SK-N-SH (cell line): ENCODE results near the gene EFHC1. TPM values are rescaled to one million over a fixed set of nuclear protein-coding genes. Genes with fewer than 3 reads are reported as not detected.
A peak's percentile ranks its signal among the peaks of the same experiment; 100 is the strongest.

Experiments used
- CTCF ChIA-PET: fragments of 300-600, 350-600 bp; formaldehyde crosslinking; extraction: SDS; loops from one replicate; lab custom pipeline; 2021; lab: Yijun Ruan, JAX
- POLR2A ChIA-PET: fragments of 350-600 bp; sonication (Branson Sonifier 250); formaldehyde crosslinking; extraction: SDS; loops from one replicate; lab custom pipeline; 2020; ENCODE audit warnings: antibody characterized with exemption, inconsistent platforms; lab: Yijun Ruan, JAX
- DNase-seq: peaks from one replicate; pipeline ENCODE4 v3.0.0; 2012
- H2AFZ ChIP-seq: fragments of 200-600 bp; sonication (generic); 2 replicates; pipeline ENCODE4 v1.8.1; 2016; ENCODE audit warnings: antibody characterized with exemption, mild to moderate bottlenecking, low read depth
- H3F3A ChIP-seq: fragments of 200-600 bp; sonication (generic); replicated peaks from 2 replicates; pipeline ENCODE3; 2016; ENCODE audit warnings: antibody characterized with exemption, mild to moderate bottlenecking; ENCODE audit not compliant: insufficient read depth
- H3K27ac ChIP-seq, 2 experiments: fragments of 200-500 bp in 1 of 2; fragments of 200-600 bp in 1 of 2; sonication (Bioruptor generic) in 1 of 2; sonication (generic), shearing (Covaris generic) in 1 of 2; 2 replicates each; pipeline versions ENCODE4 v1.5.1 to v1.6.1; 2014 to 2016; ENCODE audit warnings: low read depth in 2 of 2, inconsistent platforms in 1 of 2, low read length in 1 of 2, mild to moderate bottlenecking in 1 of 2, mixed read lengths in 1 of 2
- H3K27me3 ChIP-seq: fragments of 200-600 bp; sonication (generic), shearing (Covaris generic); 2 replicates; pipeline ENCODE4 v1.6.1; 2016; ENCODE audit warnings: mixed run types; ENCODE audit not compliant: insufficient read depth
- H3K36me3 ChIP-seq, 2 experiments: fragments of 200-500 bp in 1 of 2; fragments of 200-600 bp in 1 of 2; sonication (Bioruptor generic) in 1 of 2; sonication (generic) in 1 of 2; replicated peaks in 1 of 2; 2 replicates each; pipeline versions ENCODE3 to v1.5.1; 2014 to 2016; ENCODE audit warnings: low read length in 1 of 2, mild to moderate bottlenecking in 1 of 2; ENCODE audit not compliant: insufficient read depth in 2 of 2, control insufficient read depth in 1 of 2
- H3K4me1 ChIP-seq, 2 experiments: fragments of 200-500 bp in 1 of 2; fragments of 200-600 bp in 1 of 2; sonication (Bioruptor generic) in 1 of 2; sonication (generic), shearing (Covaris generic) in 1 of 2; 2 replicates each; pipeline versions ENCODE4 v1.5.1 to v1.6.1; 2014 to 2016; ENCODE audit warnings: low read depth in 1 of 2, low read length in 1 of 2, mixed run types in 1 of 2; ENCODE audit not compliant: insufficient read depth in 2 of 2, control insufficient read depth in 1 of 2
- H3K4me2 ChIP-seq: fragments of 200-600 bp; sonication (generic), shearing (Covaris generic); 2 replicates; pipeline ENCODE4 v1.6.1; 2017; ENCODE audit warnings: mixed run types
- H3K4me3 ChIP-seq, 2 experiments: fragments of 200-500 bp in 1 of 2; fragments of 200-600 bp in 1 of 2; sonication (Bioruptor generic) in 1 of 2; sonication (generic), shearing (Covaris generic) in 1 of 2; 2 replicates each; pipeline versions ENCODE4 v1.5.1 to v1.8.1; 2014 to 2016; ENCODE audit warnings: low read depth in 2 of 2, inconsistent platforms in 1 of 2, low read length in 1 of 2, mild to moderate bottlenecking in 1 of 2, mixed read lengths in 1 of 2, moderate library complexity in 1 of 2
- H3K79me2 ChIP-seq: fragments of 200-600 bp; sonication (generic); 2 replicates; pipeline ENCODE4 v1.8.1; 2017; ENCODE audit warnings: mild to moderate bottlenecking; ENCODE audit not compliant: insufficient read depth
- H3K9ac ChIP-seq: fragments of 200-600 bp; sonication (generic); 2 replicates; pipeline ENCODE4 v1.6.1; 2017; ENCODE audit warnings: mixed run types
- H3K9me2 ChIP-seq: fragments of 200-600 bp; sonication (generic); 2 replicates; pipeline ENCODE4 v1.6.1; 2017; ENCODE audit warnings: mixed run types
- H3K9me3 ChIP-seq: fragments of 200-600 bp; sonication (generic); 2 replicates; pipeline ENCODE4 v1.6.1; 2017; ENCODE audit warnings: mixed run types, mild to moderate bottlenecking, moderate library complexity
- H4K20me1 ChIP-seq: fragments of 200-600 bp; sonication (generic); 2 replicates; pipeline ENCODE4 v1.6.1; 2017; ENCODE audit warnings: mild to moderate bottlenecking, mixed run types; ENCODE audit not compliant: insufficient read depth
- CHD2 ChIP-seq: fragments of 150-350 bp; IDR thresholded peaks from 2 replicates; pipeline ENCODE4 v1.6.1; 2018; ENCODE audit warnings: low read length; ENCODE audit not compliant: partially characterized antibody
- ELF1 ChIP-seq: IDR thresholded peaks from 2 replicates; pipeline ENCODE4 v1.4.0; 2012
- EP300 ChIP-seq, 2 experiments: IDR thresholded peaks; 2 replicates each; pipeline versions ENCODE4 v1.4.0 to v1.6.1; 2012; ENCODE audit warnings: borderline replicate concordance in 1 of 2, low read depth in 1 of 2, low read length in 1 of 2
- EZH2phosphoT487 ChIP-seq: fragments of 200-600 bp; sonication (generic); IDR thresholded peaks from 2 replicates; pipeline ENCODE4 v1.6.1; 2017; ENCODE audit warnings: low read depth, mixed run types, mild to moderate bottlenecking, antibody characterized with exemption, moderate library complexity, borderline replicate concordance
- FOSL2 ChIP-seq: IDR thresholded peaks from 2 replicates; pipeline ENCODE4 v1.4.0; 2012; ENCODE audit warnings: low read depth, mild to moderate bottlenecking, moderate library complexity, borderline replicate concordance
- FOXJ3 ChIP-seq: sonication (generic); formaldehyde crosslinking; IDR thresholded peaks from 2 replicates; pipeline ENCODE4 v1.5.1; 2020; ENCODE audit warnings: mild to moderate bottlenecking, missing genetic modification reagents
- FOXM1 ChIP-seq: IDR thresholded peaks from 2 replicates; pipeline ENCODE4 v1.4.0; 2012; ENCODE audit warnings: low read depth, mild to moderate bottlenecking
- GABPA ChIP-seq: IDR thresholded peaks from 2 replicates; pipeline ENCODE4 v1.4.0; 2012; ENCODE audit warnings: low read depth, mild to moderate bottlenecking
- GATA2 ChIP-seq: sonication (generic); formaldehyde crosslinking; IDR thresholded peaks from 2 replicates; pipeline ENCODE4 v1.5.0; 2020; ENCODE audit warnings: mild to moderate bottlenecking, missing genetic modification reagents
- MEF2A ChIP-seq: IDR thresholded peaks from 2 replicates; pipeline ENCODE4 v1.4.0; 2012; ENCODE audit warnings: low read depth, borderline replicate concordance
- MXI1 ChIP-seq: IDR thresholded peaks from 2 replicates; pipeline ENCODE4 v1.6.1; 2012; ENCODE audit warnings: mild to moderate bottlenecking, low read depth, low read length, improper control_type of control experiment
- NFIC ChIP-seq: IDR thresholded peaks from 2 replicates; pipeline ENCODE4 v1.4.0; 2012; ENCODE audit warnings: borderline replicate concordance
- POLR2AphosphoS5 ChIP-seq: IDR thresholded peaks from 2 replicates; pipeline ENCODE4 v1.6.1; 2012; ENCODE audit warnings: low read depth, low read length
- RAD21 ChIP-seq: IDR thresholded peaks from 2 replicates; pipeline ENCODE4 v1.6.1; 2012; ENCODE audit warnings: mild to moderate bottlenecking, low read length
- RCOR1 ChIP-seq: fragments of 150-350 bp; IDR thresholded peaks from 2 replicates; pipeline ENCODE4 v1.6.1; 2017; ENCODE audit warnings: antibody characterized with exemption, low read length
- RFX5 ChIP-seq: IDR thresholded peaks from 2 replicates; pipeline ENCODE4 v1.6.1; 2012; ENCODE audit warnings: mild to moderate bottlenecking, improper control_type of control experiment, low read length
- RXRA ChIP-seq: IDR thresholded peaks from 2 replicates; pipeline ENCODE4 v1.4.0; 2012; ENCODE audit warnings: low read depth, mild to moderate bottlenecking, borderline replicate concordance
- TAF1 ChIP-seq: IDR thresholded peaks from 2 replicates; pipeline ENCODE4 v1.6.1; 2012; ENCODE audit warnings: low read depth, mild to moderate bottlenecking, low read length, moderate library complexity, borderline replicate concordance
- TCF12 ChIP-seq: IDR thresholded peaks from 2 replicates; pipeline ENCODE4 v1.4.0; 2012
- TEAD4 ChIP-seq: IDR thresholded peaks from 2 replicates; pipeline ENCODE4 v1.4.0; 2012; ENCODE audit warnings: mild to moderate bottlenecking, borderline replicate concordance; ENCODE audit not compliant: insufficient read depth
- YY1 ChIP-seq: IDR thresholded peaks from 2 replicates; pipeline ENCODE4 v1.4.0; 2012; ENCODE audit warnings: low read depth, mild to moderate bottlenecking
- WGBS: methylation state at CpG from one replicate; pipeline ENCODE4 v1.1.6; 2017; ENCODE audit warnings: low lambda C conversion rate; 5-methylcytosine and 5-hydroxymethylcytosine counted together
- polyA plus RNA-seq, 3 experiments: library from polyadenylated mRNA; depleted of rRNA; stranded (reverse); fragments of >200 nt; gene quantifications; 2 replicates each; pipeline ENCODE4 v1.2.3, GENCODE V29; 2012
- TF ChIP-seq, protein P1 (sequence below): IDR thresholded peaks from 2 replicates; pipeline ENCODE4 v1.4.0; 2012; ENCODE audit warnings: low read depth, borderline replicate concordance
- TF ChIP-seq, protein P2 (sequence below): fragments of 150-350 bp; IDR thresholded peaks from 2 replicates; pipeline ENCODE4 v1.6.1; 2017; ENCODE audit warnings: antibody characterized with exemption, low read length, low read depth, borderline replicate concordance
- TF ChIP-seq, protein P3 (sequence below): fragments of 200-600 bp; sonication (generic); IDR thresholded peaks from 2 replicates; pipeline ENCODE4 v1.6.1; 2017; ENCODE audit warnings: antibody characterized with exemption, mild to moderate bottlenecking, moderate library complexity
- TF ChIP-seq, protein P4 (sequence below): IDR thresholded peaks from 2 replicates; pipeline ENCODE4; 2012
- TF ChIP-seq, protein P5 (sequence below): fragments of 150-350 bp; IDR thresholded peaks from 2 replicates; pipeline ENCODE4 v1.6.1; 2016; ENCODE audit warnings: mild to moderate bottlenecking, low read depth, low read length
- TF ChIP-seq, protein P6 (sequence below): IDR thresholded peaks from 2 replicates; pipeline ENCODE4 v1.4.0; 2012; ENCODE audit warnings: low read depth

The EFHC1 gene
- polyA plus RNA-seq, 1 of the 3 experiments (the other 2 are of a cell fraction): 39.4 TPM

DNA sequence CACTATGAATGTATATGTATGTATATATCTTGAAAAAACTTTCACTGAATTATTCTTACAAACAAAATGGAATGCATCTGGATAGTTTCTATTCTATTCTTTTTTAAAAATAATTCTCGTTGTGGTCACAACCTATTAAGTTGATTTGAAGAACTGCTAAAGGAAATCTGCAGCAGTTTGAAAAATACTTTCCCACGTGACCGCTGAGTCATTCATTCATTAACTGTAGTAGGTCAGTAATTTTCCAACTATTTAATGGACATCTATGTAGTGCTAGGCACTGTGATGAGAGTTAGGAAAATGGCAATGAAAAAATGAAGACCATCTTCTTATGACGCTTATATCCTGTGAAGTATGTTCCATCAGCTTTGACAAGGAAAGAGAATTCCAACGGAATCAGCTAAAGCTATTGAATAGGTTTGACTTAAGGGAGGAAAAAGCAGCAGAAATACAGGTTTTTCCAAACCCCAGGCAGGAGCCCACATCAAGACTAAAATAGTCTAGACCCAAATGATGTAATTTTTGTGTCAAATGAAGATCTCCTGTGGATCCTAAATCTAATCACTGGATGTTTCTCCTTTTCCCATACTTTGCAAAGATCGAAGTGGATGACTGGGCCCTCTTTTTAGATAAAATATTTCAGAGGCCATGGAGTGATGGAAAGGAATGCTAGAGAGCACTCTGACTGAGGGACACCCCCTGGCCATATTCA, 4.1 kb upstream of the EFHC1 start:
- Histone ChIP-seq H3F3A (peaks cover 40% of the 10 kb centered on the region), H3K9ac (0 out of 2 replicates have a peak overlapping the region, but pooled peaks have one; percentile 2), H3K4me2 (peak overlapping the region; percentile 42; the same call in 1 of the 2 replicates), H3K9me3 (no peaks in the 10 kb centered on the region), H4K20me1 (no peaks in the 10 kb centered on the region), H3K9me2 (no peaks in the 10 kb centered on the region), H3K27me3 (no peaks in the 10 kb centered on the region), H3K79me2 (peaks cover 29% of the 10 kb centered on the region), H3K4me3 (no peak overlapping the region; a peak in 1 of 4 replicates), H3K4me1 (peaks cover 20 to 37% of the 10 kb centered on the region in 2 experiments), H3K36me3 (no peaks in the 10 kb centered on the region), H2AFZ (no peak overlapping the region), H3K27ac (peak overlapping the region; percentile 61 to 97; a peak in 3 of 4 replicates)
- 38% methylated on average over 6 of the region's 6 CpGs for WGBS
- POLR2A ChIA-PET: no interaction called here
- DNase-seq: no peak
- CTCF ChIA-PET: interaction anchor here (0.6 to 6.2 kb wide), 29 partner anchors 8 to 259 kb away, joined by 3 to 94 read pairs (median 5); partner anchors contain the start of gene TMEM14A
- TF ChIP-seq NFIC (no peak), MEF2A (no peak), EP300 (IDR thresholded peaks at IDR 0.05; ENCODE audit: borderline replicate concordance in 1 of 2, low read depth in 1 of 2, low read length in 1 of 2) (no peak), RXRA (no peak), MXI1 (no peak), ELF1 (no peak), RAD21 (no peak), EZH2phosphoT487 (no peak), TAF1 (no peak), YY1 (no peak), POLR2AphosphoS5 (no peak), CHD2 (no peak), FOXJ3 (CRISPR knock-in tag) (no peak), TCF12 (peak; percentile 40; the same call in 1 of the 2 replicates), RCOR1 (no peak), FOSL2 (peak; percentile 38; the same call in 1 of the 2 replicates), RFX5 (no peak), GABPA (no peak), GATA2 (CRISPR knock-in tag) (no peak), TEAD4 (no peak), FOXM1 (peak; percentile 23; the same call in 1 of the 2 replicates)
- TF ChIP-seq, protein P1, sequence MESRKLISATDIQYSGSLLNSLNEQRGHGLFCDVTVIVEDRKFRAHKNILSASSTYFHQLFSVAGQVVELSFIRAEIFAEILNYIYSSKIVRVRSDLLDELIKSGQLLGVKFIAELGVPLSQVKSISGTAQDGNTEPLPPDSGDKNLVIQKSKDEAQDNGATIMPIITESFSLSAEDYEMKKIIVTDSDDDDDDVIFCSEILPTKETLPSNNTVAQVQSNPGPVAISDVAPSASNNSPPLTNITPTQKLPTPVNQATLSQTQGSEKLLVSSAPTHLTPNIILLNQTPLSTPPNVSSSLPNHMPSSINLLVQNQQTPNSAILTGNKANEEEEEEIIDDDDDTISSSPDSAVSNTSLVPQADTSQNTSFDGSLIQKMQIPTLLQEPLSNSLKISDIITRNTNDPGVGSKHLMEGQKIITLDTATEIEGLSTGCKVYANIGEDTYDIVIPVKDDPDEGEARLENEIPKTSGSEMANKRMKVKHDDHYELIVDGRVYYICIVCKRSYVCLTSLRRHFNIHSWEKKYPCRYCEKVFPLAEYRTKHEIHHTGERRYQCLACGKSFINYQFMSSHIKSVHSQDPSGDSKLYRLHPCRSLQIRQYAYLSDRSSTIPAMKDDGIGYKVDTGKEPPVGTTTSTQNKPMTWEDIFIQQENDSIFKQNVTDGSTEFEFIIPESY: no peak
- TF ChIP-seq, protein P2, sequence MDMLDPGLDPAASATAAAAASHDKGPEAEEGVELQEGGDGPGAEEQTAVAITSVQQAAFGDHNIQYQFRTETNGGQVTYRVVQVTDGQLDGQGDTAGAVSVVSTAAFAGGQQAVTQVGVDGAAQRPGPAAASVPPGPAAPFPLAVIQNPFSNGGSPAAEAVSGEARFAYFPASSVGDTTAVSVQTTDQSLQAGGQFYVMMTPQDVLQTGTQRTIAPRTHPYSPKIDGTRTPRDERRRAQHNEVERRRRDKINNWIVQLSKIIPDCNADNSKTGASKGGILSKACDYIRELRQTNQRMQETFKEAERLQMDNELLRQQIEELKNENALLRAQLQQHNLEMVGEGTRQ: no peak
- TF ChIP-seq, protein P3, sequence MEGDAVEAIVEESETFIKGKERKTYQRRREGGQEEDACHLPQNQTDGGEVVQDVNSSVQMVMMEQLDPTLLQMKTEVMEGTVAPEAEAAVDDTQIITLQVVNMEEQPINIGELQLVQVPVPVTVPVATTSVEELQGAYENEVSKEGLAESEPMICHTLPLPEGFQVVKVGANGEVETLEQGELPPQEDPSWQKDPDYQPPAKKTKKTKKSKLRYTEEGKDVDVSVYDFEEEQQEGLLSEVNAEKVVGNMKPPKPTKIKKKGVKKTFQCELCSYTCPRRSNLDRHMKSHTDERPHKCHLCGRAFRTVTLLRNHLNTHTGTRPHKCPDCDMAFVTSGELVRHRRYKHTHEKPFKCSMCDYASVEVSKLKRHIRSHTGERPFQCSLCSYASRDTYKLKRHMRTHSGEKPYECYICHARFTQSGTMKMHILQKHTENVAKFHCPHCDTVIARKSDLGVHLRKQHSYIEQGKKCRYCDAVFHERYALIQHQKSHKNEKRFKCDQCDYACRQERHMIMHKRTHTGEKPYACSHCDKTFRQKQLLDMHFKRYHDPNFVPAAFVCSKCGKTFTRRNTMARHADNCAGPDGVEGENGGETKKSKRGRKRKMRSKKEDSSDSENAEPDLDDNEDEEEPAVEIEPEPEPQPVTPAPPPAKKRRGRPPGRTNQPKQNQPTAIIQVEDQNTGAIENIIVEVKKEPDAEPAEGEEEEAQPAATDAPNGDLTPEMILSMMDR: no peak
- TF ChIP-seq, protein P4, sequence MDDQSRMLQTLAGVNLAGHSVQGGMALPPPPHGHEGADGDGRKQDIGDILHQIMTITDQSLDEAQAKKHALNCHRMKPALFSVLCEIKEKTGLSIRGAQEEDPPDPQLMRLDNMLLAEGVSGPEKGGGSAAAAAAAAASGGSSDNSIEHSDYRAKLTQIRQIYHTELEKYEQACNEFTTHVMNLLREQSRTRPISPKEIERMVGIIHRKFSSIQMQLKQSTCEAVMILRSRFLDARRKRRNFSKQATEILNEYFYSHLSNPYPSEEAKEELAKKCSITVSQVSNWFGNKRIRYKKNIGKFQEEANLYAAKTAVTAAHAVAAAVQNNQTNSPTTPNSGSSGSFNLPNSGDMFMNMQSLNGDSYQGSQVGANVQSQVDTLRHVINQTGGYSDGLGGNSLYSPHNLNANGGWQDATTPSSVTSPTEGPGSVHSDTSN: peak; percentile 60
- TF ChIP-seq, protein P5, sequence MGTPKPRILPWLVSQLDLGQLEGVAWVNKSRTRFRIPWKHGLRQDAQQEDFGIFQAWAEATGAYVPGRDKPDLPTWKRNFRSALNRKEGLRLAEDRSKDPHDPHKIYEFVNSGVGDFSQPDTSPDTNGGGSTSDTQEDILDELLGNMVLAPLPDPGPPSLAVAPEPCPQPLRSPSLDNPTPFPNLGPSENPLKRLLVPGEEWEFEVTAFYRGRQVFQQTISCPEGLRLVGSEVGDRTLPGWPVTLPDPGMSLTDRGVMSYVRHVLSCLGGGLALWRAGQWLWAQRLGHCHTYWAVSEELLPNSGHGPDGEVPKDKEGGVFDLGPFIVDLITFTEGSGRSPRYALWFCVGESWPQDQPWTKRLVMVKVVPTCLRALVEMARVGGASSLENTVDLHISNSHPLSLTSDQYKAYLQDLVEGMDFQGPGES: no peak
- TF ChIP-seq, protein P6, sequence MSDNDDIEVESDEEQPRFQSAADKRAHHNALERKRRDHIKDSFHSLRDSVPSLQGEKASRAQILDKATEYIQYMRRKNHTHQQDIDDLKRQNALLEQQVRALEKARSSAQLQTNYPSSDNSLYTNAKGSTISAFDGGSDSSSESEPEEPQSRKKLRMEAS: no peak
